DMS 273 treated with DMSO at 0.1 percent for 48 hours (cell line): ENCODE data around the gene KCNMA1.
"Not testable (repeated sequence)": the region's sequence is repeated elsewhere in the genome, so short reads cannot be mapped to it uniquely, and the experiment has no call there.

Experiments used
- DNase-seq: peaks from one replicate; lab custom pipeline; 2025; lab: John Stamatoyannopoulos, UW

Gene KCNMA1

GRCh38 chr10:77661674-77662073 is 24.1 kb upstream of the KCNMA1 start:
- DNase-seq: no peak

GRCh38 chr10:77661100-77661499 is 23.5 kb upstream of the KCNMA1 start:
- DNase-seq: no peak

- DNase-seq: not testable (repeated sequence)
Measured at GRCh38 chr10:77659046-77659670, 21.6 kb upstream of the KCNMA1 start.

DNA sequence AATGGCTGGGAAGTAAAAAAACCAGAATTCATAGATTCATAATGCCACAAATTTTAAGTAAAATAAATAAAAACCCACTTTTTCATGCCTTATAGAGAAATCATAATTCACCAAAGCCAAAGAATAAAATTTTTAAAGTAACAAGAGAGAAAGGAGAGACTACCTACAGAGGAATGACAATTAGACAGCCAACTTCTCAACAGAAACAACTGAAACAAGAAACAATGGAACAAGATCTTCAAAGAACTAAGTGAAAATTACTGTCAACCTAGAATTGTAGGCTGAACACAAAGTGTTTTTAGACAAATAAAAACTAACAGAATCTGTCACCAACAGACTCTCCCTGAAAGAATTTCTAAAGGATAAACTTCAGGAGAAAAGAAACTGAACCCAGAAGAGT is 15.6 kb upstream of the KCNMA1 start:
- DNase-seq: no peak

- no peak for DNase-seq
Measured at GRCh38 chr10:77649333-77650331, 12.0 kb upstream of the KCNMA1 start.

GRCh38 chr10:77648472-77648871 is 10.9 kb upstream of the KCNMA1 start:
- DNase-seq: no peak

- no peak for DNase-seq
Measured at GRCh38 chr10:77647543-77648293, 10.1 kb upstream of the KCNMA1 start.

DNA sequence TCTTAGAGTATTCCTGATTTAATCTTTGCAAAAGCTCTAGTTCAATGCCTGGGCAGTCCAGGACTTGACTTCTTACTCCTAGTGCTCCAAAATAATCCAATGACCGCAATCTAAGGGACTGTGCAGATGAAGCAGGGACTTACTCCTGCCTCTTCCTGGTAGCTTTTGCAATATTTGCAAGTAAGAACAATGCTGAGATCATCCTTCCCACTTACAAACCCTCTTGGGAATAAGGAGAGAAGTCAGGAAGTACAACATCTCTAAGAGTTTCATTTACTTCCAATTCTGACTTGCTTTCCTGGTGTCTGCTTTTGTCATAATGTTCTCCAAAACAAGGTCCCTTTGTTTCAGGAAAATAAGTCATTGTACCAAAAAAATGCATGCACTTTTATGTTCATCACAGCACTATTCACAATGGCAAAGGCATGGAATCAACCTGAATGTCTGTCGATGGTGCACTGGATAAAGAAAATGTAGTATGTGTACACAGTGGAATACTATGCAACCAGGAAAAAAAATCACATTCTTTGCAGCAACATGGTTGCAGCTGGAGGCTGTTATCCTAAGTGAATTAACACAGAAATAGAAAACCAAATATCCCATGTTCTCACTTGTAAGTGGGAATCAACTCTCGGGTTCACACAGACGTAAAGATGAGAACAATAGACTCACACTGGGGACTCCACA is 7.1 kb upstream of the KCNMA1 start:
- no peak for DNase-seq

DNA sequence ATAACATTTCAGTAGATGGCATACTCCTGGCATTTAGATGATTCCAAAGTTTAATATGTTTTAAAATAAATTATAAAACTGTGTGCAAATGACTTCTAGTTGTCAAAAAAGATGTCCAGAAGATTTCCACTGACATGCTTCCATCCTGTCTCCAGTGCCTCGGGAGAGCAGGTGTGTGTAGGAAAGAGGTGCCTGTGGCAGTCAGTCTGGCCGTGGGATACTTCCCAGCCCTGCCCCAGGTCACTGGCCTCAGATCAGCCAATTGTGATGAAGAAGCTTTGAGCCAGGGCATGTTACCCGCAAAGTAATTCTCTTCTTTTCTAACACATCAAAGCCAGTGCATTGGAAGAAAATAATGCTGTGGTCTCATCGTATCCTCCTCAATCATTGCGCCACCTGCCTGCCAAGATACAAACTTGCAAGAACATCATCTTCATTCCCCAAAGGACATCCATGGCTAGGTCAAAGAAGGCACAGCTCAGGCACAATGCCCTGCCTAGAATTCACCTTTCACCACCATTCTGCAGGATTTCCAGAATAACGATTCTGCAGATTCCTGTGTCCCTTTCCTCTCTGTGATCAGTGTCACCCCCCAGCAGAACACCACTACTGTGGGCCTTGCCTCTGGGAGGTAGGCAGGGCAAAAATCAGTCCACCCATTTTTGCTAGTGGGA is 6.3 kb upstream of the KCNMA1 start:
- no peak for DNase-seq

GRCh38 chr10:77641788-77642397 is 4.3 kb upstream of the KCNMA1 start:
- peak; percentile 5 for DNase-seq

DNA sequence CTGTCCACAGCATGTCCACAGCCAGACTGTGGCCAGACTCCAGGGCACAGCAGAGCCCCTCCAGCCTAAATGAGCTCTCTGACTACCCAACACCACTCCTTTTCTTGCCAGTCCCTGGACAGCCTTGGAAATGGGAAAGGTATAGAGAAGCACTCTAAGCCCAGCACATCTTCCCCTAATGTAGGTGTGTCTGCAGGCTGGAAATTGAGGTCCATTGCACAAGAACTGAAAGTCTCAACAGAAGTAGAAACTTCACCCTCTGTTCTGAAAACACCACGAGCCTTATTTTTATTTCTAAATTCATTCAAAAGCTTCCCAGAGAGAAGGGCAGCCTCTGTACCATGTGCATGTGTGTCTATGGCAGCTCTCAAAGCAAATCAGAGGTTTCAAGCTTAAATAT is 3.7 kb upstream of the KCNMA1 start:
- no peak for DNase-seq

DNA sequence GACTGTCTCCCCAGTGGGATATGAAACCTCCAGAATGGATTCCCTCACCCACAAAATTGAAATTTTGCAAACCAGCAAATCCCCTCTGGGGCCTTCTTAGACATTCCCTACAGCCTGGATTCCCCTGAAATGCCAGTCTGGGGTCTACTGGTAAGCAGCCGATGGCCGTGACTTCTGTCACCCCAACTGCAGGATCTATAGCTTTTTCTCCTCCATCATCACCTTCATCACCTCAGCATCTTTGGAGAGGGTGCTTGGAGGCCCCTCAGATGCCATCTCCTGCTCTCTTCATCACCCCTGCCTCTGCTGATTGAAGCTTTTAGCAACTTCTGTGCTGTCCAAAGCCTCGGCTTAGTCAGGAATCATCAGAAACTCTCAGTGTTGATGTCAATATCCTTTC is 2.6 kb upstream of the KCNMA1 start:
- no peak for DNase-seq

DNA sequence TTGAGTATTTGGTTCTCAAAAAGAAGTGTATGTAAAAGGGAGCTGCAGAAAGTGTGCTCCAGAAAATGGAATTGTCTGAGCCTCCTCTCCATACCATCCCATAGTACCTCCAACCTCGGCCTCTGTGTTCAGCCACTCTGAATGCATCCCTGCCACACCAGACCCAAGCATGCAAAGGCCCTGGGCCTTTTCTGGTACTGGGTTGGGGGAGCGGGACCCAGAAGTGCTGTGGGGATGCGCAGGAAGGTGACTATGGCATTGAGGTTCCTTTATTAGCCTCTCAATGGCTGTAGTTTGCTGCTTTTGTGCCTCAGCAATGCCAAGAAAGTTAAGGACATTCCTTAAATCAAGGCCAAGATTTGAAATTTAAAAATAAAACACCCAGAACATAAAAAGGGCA is 2.1 kb upstream of the KCNMA1 start:
- no peak for DNase-seq

- DNase-seq: no peak
Measured at GRCh38 chr10:77638321-77639101, 903 bp upstream of the KCNMA1 start.

- DNase-seq: no peak
Measured at GRCh38 chr10:77636967-77637531, 559 bp downstream of the KCNMA1 start.

- no peak for DNase-seq
Measured at GRCh38 chr10:77636282-77636966, 1.2 kb downstream of the KCNMA1 start.

GRCh38 chr10:77635402-77636227 is 2.0 kb downstream of the KCNMA1 start:
- no peak for DNase-seq

- DNase-seq: no peak
Measured at GRCh38 chr10:77634939-77635338, 2.7 kb downstream of the KCNMA1 start.
